ENCODE data around the gene GAS5. TPM values are rescaled to one million over a fixed set of nuclear protein-coding genes. Genes with fewer than 3 reads are reported as not detected.
A peak's percentile ranks its signal among the peaks of the same experiment; 100 is the strongest.

GAS5 gene
- total RNA-seq, 4 donors from 2014 or later = 91.9 to 138 (median 98.4) TPM

GRCh38 chr1:173856014-173856413 lies 11.8 kb downstream of the GAS5 start:
- Histone ChIP-seq H3K4me1 (no peaks in the 10 kb centered on the region), H3K27ac (no peak overlapping the region), H3K27me3 (no peaks in the 10 kb centered on the region), H3K9me3 (no peaks in the 10 kb centered on the region), H3K4me3 (no peak overlapping the region), H3K36me3 (peaks cover 0 to 64% of the 10 kb centered on the region in 2 donors)
- intact Hi-C loops (cut with DNase I; ENCODE audit: low total_unique reads) (no loop called here), in situ Hi-C loops (cut with MboI; ENCODE audit: low sequenced_read_pairs in 4 of 4) (loop anchor here in 1 of 4 donors (25.0 kb wide), 1 partner anchor 1131 kb away; the partner anchor contains the start of gene CACYBP)
- ATAC-seq (no peak), DNase-seq (no peak)
- TF ChIP-seq POLR2A (IDR thresholded peaks at IDR 0.05) (no peak), CTCF (IDR thresholded peaks at IDR 0.05 in 4 of 5, conservative IDR thresholded peaks at IDR 0.05 in 1 of 5) (no peak)

- Histone ChIP-seq H3K27me3 (no peaks in the 10 kb centered on the region), H3K9me3 (no peaks in the 10 kb centered on the region), H3K4me1 (no peaks in the 10 kb centered on the region), H3K27ac (peak overlapping the region; percentile 11 to 51 (median 34)), H3K4me3 (no peak overlapping the region), H3K36me3 (peaks cover 0 to 41% of the 10 kb centered on the region in 2 donors)
- ATAC-seq (peak; percentile 39 to 60), DNase-seq (no peak)
- TF ChIP-seq CTCF (IDR thresholded peaks at IDR 0.05 in 4 of 5, conservative IDR thresholded peaks at IDR 0.05 in 1 of 5) (no peak), POLR2A (IDR thresholded peaks at IDR 0.05) (no peak)
- in situ Hi-C loops (cut with MboI; ENCODE audit: low sequenced_read_pairs in 4 of 4) (loop anchor here in 1 of 4 donors (25.0 kb wide), 1 partner anchor 1134 kb away; the partner anchor contains the start of gene CACYBP), intact Hi-C loops (cut with DNase I; ENCODE audit: low total_unique reads) (no loop called here)
Measured at GRCh38 chr1:173853074-173853473, 14.7 kb downstream of the GAS5 start.

- intact Hi-C loops (cut with DNase I; ENCODE audit: low total_unique reads) = no loop called here
- in situ Hi-C loops (cut with MboI; ENCODE audit: low sequenced_read_pairs in 4 of 4) = loop anchor here in 1 of 4 donors (25.0 kb wide), 1 partner anchor 1135 kb away; the partner anchor contains the start of gene CACYBP
- Histone ChIP-seq H3K9me3 (no peaks in the 10 kb centered on the region), H3K4me3 (no peak overlapping the region), H3K27me3 (no peaks in the 10 kb centered on the region), H3K36me3 (peaks cover 0 to 31% of the 10 kb centered on the region in 2 donors), H3K4me1 (no peaks in the 10 kb centered on the region), H3K27ac (peak overlapping the region in 2 of 4 donors; percentile 18 to 38)
- ATAC-seq = no peak
- DNase-seq = no peak
- TF ChIP-seq CTCF (IDR thresholded peaks at IDR 0.05 in 4 of 5, conservative IDR thresholded peaks at IDR 0.05 in 1 of 5) (no peak), POLR2A (IDR thresholded peaks at IDR 0.05) (no peak)
Measured at GRCh38 chr1:173852105-173852504, 15.7 kb downstream of the GAS5 start.

GRCh38 chr1:173832748-173833147 lies 35.0 kb downstream of the GAS5 start:
- DNase-seq (no peak), ATAC-seq (no peak)
- Histone ChIP-seq H3K27me3 (no peaks in the 10 kb centered on the region), H3K27ac (no peak overlapping the region), H3K4me3 (no peak overlapping the region), H3K36me3 (peaks cover 0 to 63% of the 10 kb centered on the region in 2 donors), H3K4me1 (no peaks in the 10 kb centered on the region), H3K9me3 (no peaks in the 10 kb centered on the region)
- in situ Hi-C loops (cut with MboI; ENCODE audit: low sequenced_read_pairs in 4 of 4) (loop anchor here in 1 of 4 donors (25.0 kb wide), 1 partner anchor 1095 kb away; no protein-coding TSS in a partner anchor), intact Hi-C loops (cut with DNase I; ENCODE audit: low total_unique reads) (no loop called here)
- TF ChIP-seq POLR2A (IDR thresholded peaks at IDR 0.05) (no peak), CTCF (IDR thresholded peaks at IDR 0.05 in 4 of 5, conservative IDR thresholded peaks at IDR 0.05 in 1 of 5) (no peak)

Data from gastrocnemius medialis (tissue), 4 donors.